GM21786 (cell line): ENCODE data around the gene SPATA31C2.
"Not testable (repeated sequence)": the region's sequence is repeated elsewhere in the genome, so short reads cannot be mapped to it uniquely, and the experiment has no call there.

ENCODE experiments used
- ATAC-seq: cut with Tn5 transposase; IDR thresholded peaks from one replicate; pipeline ENCODE4 v1.9.1; 2021; ENCODE audit not compliant: unreplicated experiment

SPATA31C2 gene

GRCh38 chr9:88127700-88128300 is 10.5 kb downstream of the SPATA31C2 start:
- ATAC-seq: not testable (repeated sequence)

DNA sequence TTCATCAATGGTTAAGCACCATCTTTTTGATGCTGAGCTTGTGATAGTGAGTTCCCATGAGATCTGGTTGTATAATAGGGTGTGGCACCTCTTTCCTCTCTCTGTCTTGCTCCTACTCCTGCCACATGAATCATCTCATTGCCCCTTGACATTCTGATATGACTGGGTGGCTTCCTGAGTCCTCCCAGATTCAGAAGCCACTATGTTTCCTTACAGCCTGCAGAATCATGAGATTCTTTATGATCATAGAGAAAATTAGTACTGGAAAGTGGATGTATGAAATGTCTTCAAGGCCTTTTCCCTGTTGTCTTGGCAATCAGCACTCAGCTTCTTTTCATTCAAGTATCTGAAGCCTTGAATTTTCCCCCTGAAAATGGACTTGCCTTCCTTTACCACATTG is 14.9 kb downstream of the SPATA31C2 start:
- ATAC-seq: not testable (repeated sequence)

- not testable (repeated sequence) for ATAC-seq
These were observed 20.2 kb downstream of the SPATA31C2 start for GRCh38 chr9:88118121-88118520.

DNA sequence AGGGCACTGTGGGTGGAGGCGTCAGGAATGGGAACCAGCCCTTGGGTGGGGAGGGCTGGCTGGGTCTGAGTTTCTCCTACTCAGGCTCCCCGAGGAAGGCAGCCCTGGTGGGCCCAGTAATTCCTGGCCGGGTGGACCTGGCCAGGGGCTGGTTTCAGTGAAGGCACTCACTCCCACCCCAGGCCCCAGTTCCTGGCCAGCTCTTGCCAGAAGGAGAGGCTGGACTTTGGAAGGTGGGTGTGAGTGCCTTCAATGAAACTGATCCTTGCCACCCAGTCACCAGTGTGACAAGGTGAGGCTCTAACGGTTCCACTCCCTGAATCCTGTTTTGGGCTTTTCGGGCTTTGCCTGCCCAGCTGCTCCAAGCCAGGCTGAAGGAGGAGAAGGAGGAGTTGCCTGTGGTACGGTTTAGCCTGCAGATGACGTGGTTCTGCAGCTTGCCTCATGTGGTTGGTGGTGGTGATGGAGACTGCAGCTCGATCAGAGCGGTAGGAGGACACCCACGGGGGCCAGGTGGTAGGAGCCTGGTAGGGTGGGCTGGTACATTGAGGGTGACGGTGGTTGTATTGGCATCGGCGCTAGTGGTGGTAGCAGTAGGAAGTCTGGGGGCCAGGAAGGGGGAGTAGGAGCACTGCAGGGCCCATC is 23.2 kb downstream of the SPATA31C2 start:
- not testable (repeated sequence) for ATAC-seq

GRCh38 chr9:88114283-88114967 is 23.9 kb downstream of the SPATA31C2 start:
- ATAC-seq: not testable (repeated sequence)

DNA sequence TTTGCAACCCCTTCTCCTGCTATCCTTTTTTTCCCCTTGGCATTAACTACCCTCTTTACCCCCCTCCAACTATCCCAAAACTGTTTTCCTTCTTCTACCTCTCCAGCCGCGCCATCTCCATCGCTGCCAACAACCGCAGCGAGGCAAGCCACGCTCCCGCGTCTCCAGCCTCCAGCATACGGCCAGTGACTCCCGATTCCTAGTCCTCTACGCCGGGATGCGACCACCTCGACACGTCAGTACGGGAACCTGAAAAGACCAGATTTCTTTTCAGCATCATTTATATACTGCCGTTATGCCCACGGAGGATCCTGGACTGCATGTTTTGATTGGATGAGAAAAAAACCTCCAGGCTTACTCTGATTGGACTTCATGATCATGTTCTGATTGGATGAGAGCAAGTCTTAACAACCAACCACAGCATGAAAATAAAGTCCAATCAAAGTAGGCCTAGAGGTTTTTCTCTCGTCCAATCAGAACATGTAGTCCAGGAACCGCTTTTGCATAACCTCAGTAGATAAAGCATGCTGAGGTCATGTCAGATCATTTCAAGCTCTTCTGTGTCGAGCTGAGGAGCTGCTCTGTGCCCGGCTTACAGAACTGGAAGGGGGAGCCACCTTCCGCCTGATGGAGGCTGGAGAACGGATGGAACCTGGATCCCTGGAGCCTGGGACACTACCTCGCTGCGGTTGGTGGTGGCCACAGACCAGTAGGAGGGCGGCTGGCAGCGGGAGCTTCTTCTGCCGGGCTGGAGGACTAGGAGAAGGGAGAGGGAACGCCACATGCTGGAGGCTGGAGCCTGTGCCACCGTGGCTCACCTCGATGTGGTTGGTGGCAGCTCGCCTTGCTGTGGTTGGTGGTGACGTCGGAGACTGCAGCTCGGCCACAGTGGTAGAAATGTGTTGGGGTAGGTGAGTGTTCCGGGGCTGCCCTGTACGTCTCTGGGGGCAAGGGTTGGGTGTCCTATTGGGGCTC is 24.8 kb downstream of the SPATA31C2 start:
- not testable (repeated sequence) for ATAC-seq

DNA sequence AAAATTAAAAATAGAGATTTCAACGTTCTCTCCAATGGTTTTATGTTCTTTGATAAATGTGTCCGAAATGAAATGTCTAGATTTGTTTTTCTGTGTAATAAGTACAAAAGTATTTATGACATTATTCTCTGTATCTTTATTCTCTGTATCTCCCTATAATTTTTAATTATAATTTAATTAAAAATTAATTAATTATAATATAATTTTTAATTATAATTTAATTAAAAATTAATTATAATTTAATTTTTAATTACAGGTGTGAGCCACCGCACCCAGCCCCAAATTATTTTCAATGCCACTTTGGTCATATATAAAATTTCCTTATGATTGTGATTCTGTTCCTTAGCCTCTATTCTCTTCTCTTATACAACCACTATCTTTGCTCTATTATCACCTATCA is 28.2 kb downstream of the SPATA31C2 start:
- no peak for ATAC-seq

DNA sequence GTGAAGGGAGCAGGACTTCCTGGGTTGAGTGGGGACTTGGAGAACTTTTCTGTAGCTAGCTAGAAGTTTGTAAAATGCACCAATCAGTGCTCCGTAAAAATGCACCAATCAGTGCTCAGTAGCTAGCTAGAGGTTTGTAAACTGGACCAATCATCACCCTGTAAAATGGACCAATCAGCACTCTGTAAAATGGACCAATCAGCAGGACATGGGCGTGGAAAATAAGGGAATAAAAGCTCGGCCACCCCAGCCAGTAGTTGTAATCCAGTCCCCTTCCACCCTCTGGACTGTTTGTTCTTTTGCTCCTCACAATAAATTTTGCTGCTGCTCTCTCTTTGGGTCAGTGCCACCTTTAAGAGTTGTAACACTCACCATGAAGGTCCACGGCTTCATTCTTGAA is 29.5 kb downstream of the SPATA31C2 start:
- ATAC-seq: no peak

GRCh38 chr9:88106492-88106891 is 31.8 kb downstream of the SPATA31C2 start:
- no peak for ATAC-seq

- ATAC-seq: no peak
These were observed 45.4 kb downstream of the SPATA31C2 start for GRCh38 chr9:88092797-88093331.

DNA sequence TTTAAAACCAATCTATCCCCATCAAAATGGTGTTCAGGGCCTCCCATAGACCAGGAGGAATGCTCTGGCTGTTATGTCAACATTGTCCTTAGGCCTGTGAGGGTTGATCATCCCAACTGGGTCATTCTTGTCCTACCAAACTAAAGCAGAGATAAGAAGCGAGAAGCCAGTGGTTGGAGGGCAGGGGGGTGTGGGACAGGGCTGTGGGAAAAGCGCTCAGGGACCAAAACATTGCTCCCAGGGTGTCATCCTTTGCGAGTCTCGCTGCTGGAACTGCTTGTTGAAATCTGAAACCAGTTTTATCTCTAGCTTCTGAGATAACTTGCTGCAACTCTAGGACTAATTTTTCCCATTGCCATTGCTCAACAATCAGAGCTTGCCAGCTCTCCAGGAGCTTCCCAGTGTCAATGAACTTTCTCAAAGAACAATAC is 48.1 kb downstream of the SPATA31C2 start:
- no peak for ATAC-seq

GRCh38 chr9:88087906-88088305 is 50.4 kb downstream of the SPATA31C2 start:
- ATAC-seq: no peak

DNA sequence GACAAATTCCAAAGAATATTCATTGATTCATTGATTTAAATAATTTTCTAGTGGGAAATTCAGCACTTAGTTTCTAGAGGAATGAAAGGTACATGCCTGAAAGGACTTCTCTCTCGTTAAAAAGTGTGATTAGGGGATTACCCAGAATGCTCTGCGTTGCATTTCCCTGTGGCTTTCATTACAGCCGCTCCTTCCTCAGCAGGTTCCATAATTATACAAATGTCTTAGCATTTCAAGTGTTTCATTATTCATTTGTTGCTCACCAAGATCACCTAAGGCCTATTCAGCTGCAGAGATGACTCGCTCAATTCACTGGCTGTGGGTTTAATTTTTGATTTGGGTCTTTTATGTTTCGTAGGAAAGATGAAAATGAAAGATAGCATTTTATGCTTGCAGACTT is 52.8 kb downstream of the SPATA31C2 start:
- ATAC-seq: no peak

- no peak for ATAC-seq
These were observed 53.7 kb downstream of the SPATA31C2 start for GRCh38 chr9:88084357-88085183.
